RWPE2 (cell line): Measurements from ENCODE around the gene ODAD2.

Experiments used
- ATAC-seq: fragments of 200-7000 bp; cut with Tn5 transposase; 3 replicates; pipeline ENCODE4 v1.9.1; 2021; ENCODE audit warnings: low read depth
- DNase-seq: peaks from one replicate; pipeline ENCODE4 v3.0.0-alpha.2; 2020; ENCODE audit warnings: low spot score
- H3K27ac ChIP-seq: fragments of 450-650 bp; 2 replicates; pipeline ENCODE4 v1.5.1; 2017; ENCODE audit warnings: mild to moderate bottlenecking; ENCODE audit not compliant: poor library complexity, severe bottlenecking
- H3K27me3 ChIP-seq: fragments of 250-450 bp; sonication (Bioruptor Pico); 2 replicates; pipeline ENCODE4 v1.5.1; 2021; ENCODE audit warnings: mild to moderate bottlenecking, moderate library complexity; ENCODE audit not compliant: insufficient read depth, poor library complexity, severe bottlenecking
- H3K36me3 ChIP-seq: fragments of 250-450 bp; sonication (Bioruptor Pico); 2 replicates; pipeline ENCODE4 v1.5.1; 2020; ENCODE audit warnings: low read depth, mild to moderate bottlenecking, moderate library complexity
- H3K4me1 ChIP-seq: fragments of 250-450 bp; sonication (Bioruptor Pico); 2 replicates; pipeline ENCODE4 v1.5.1; 2021; ENCODE audit warnings: mild to moderate bottlenecking, moderate library complexity; ENCODE audit not compliant: insufficient read depth, poor library complexity, severe bottlenecking
- H3K4me3 ChIP-seq: fragments of 250-450 bp; sonication (Bioruptor Pico); 2 replicates; pipeline ENCODE4 v1.5.1; 2021; ENCODE audit warnings: mild to moderate bottlenecking, moderate library complexity; ENCODE audit not compliant: severe bottlenecking
- H3K9me3 ChIP-seq: fragments of 250-450 bp; sonication (Bioruptor Pico); 2 replicates; pipeline ENCODE4 v1.5.1; 2021; ENCODE audit warnings: mild to moderate bottlenecking, moderate library complexity; ENCODE audit not compliant: severe bottlenecking
- TF ChIP-seq, protein P1 (sequence below): fragments of 450-650 bp; IDR thresholded peaks from one replicate; pipeline ENCODE4 v1.5.1; 2017; ENCODE audit warnings: mild to moderate bottlenecking, moderate library complexity; ENCODE audit not compliant: poor library complexity, severe bottlenecking

Gene ODAD2

GRCh38 chr10:27899058-27899457 lies 99.8 kb downstream of the ODAD2 start:
- TF ChIP-seq, protein P1, sequence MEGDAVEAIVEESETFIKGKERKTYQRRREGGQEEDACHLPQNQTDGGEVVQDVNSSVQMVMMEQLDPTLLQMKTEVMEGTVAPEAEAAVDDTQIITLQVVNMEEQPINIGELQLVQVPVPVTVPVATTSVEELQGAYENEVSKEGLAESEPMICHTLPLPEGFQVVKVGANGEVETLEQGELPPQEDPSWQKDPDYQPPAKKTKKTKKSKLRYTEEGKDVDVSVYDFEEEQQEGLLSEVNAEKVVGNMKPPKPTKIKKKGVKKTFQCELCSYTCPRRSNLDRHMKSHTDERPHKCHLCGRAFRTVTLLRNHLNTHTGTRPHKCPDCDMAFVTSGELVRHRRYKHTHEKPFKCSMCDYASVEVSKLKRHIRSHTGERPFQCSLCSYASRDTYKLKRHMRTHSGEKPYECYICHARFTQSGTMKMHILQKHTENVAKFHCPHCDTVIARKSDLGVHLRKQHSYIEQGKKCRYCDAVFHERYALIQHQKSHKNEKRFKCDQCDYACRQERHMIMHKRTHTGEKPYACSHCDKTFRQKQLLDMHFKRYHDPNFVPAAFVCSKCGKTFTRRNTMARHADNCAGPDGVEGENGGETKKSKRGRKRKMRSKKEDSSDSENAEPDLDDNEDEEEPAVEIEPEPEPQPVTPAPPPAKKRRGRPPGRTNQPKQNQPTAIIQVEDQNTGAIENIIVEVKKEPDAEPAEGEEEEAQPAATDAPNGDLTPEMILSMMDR = no peak
- H3K36me3 ChIP-seq = no peaks in the 10 kb centered on the region
- H3K27ac ChIP-seq = no peak overlapping the region
- DNase-seq = no peak
- no peak for ATAC-seq
- H3K27me3 ChIP-seq = no peaks in the 10 kb centered on the region
- H3K4me3 ChIP-seq = no peak overlapping the region
- H3K9me3 ChIP-seq = no peaks in the 10 kb centered on the region
- no peaks in the 10 kb centered on the region for H3K4me1 ChIP-seq

DNA sequence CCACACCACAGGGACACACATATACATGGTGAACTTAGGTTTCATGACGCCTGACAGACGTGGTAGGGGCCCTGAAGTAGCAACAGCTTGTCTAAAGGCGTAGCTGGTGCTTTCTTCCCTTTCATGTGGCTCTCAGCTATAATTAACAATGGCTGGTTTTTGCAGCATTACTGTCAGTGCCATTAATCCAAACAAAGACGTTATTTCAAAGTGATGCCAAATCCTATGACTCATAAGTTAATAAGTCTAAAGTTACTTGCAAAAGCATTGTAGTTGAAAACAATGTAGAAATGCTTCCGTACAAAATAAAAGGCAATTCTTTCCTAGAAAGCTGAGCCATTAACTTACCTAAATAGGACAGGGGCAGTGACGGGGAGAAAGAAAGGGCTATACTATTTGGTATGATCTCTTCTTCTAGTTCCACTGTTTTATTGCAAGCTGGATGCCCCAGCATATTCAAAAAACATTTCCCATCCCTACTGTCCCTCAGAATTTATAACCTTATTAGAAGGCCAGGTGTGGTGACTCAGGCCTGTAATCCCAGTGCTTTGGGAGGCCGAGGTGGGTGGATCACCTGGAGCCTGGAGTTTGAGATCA lies 105.4 kb downstream of the ODAD2 start:
- ATAC-seq = peak; percentile 74
- no peak for DNase-seq
- H3K9me3 ChIP-seq = no peaks in the 10 kb centered on the region

DNA sequence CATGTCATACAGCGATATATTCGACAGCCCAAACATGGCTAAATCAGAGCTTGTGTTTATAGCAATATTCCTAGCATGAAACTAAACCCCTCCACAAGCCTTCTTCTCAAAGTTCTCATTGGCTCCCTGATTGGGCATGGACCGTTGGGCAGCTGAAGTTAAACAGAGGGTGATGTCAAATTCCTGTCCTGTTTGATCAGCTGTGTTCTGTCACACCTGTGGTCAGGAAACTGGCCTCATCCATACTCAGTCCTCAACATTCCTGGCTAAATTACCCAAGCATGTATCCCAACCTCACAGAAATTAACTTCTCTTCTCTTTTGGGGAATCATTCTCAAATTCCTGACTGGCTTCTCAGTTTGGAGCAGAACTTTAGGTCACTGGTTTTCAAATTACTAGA lies 107.9 kb downstream of the ODAD2 start:
- DNase-seq (no peak), ATAC-seq (no peak)
- Histone ChIP-seq H3K27ac (no peak overlapping the region), H3K4me3 (no peak overlapping the region), H3K36me3 (no peaks in the 10 kb centered on the region), H3K4me1 (peaks cover 2% of the 10 kb centered on the region), H3K9me3 (no peaks in the 10 kb centered on the region), H3K27me3 (no peaks in the 10 kb centered on the region)
- TF ChIP-seq, protein P1 = no peak

More for the DNA sequence above, 105.4 kb downstream of the ODAD2 start:
- no peak overlapping the region for H3K27ac ChIP-seq
- TF ChIP-seq, protein P1 = no peak
- H3K36me3 ChIP-seq = no peaks in the 10 kb centered on the region
- H3K4me1 ChIP-seq = peaks cover 2% of the 10 kb centered on the region
- no peaks in the 10 kb centered on the region for H3K27me3 ChIP-seq
- no peak overlapping the region for H3K4me3 ChIP-seq

GRCh38 chr10:27889518-27889917 lies 109.4 kb downstream of the ODAD2 start:
- Histone ChIP-seq H3K27ac (no peak overlapping the region), H3K27me3 (no peaks in the 10 kb centered on the region), H3K36me3 (no peaks in the 10 kb centered on the region), H3K9me3 (no peaks in the 10 kb centered on the region), H3K4me1 (peaks cover 2% of the 10 kb centered on the region), H3K4me3 (no peak overlapping the region)
- TF ChIP-seq, protein P1 = no peak
- DNase-seq = no peak
- ATAC-seq = no peak

DNA sequence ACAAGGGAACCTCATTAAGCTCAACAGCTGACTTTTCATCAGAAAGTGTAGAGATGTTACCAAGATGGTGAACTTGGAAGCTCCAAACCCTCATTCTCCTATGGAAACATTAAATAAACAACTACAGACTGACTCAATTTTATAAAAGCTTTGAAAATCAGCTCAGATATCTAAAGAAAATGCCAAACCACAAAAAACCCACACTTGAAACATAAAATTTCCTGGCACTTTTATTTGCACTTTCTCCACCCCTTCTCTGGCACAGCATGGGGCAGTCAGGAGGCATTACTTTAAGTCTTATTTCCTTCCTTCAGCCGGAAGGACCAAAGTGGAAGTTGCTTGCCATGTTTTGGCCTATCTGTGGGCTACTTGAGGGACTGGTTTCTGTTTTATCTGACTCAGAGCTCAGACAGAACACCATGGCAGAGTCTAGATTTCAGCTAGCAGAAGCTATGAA lies 114.7 kb downstream of the ODAD2 start:
- Histone ChIP-seq H3K36me3 (no peaks in the 10 kb centered on the region), H3K9me3 (no peaks in the 10 kb centered on the region), H3K4me3 (no peak overlapping the region), H3K27ac (no peak overlapping the region), H3K4me1 (no peaks in the 10 kb centered on the region), H3K27me3 (no peaks in the 10 kb centered on the region)
- DNase-seq (no peak), ATAC-seq (no peak)
- TF ChIP-seq, protein P1 = no peak
